HG03060 (cell line): Measurements from ENCODE around the gene CALR3.
"Not testable (repeated sequence)": the region's sequence is repeated elsewhere in the genome, so short reads cannot be mapped to it uniquely, and the experiment has no call there.

ENCODE experiments used
- ATAC-seq: cut with Tn5 transposase; IDR thresholded peaks from one replicate; pipeline ENCODE4 v1.9.1; 2021; ENCODE audit warnings: low read depth, moderate number of reproducible peaks; ENCODE audit not compliant: unreplicated experiment

Gene CALR3

DNA sequence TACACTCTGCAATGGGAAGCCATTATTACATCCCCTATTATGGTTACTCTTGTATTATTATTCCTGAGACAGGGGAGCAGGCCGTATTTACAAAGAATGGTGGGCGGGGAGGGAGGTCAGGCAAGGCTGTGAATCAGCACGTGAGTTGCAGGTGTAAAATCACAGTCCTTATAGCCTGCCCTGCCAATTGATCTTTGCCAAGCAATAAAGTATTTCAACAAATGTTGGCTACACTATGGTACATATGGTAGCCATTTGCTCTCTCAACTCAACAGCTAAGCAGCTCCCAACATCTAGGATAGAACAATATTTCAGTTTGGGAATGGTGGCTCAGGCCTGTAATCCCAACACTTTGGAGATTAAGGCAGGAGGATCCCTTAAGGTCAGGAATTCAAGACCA, 36.3 kb downstream of the CALR3 start:
- no peak for ATAC-seq

DNA sequence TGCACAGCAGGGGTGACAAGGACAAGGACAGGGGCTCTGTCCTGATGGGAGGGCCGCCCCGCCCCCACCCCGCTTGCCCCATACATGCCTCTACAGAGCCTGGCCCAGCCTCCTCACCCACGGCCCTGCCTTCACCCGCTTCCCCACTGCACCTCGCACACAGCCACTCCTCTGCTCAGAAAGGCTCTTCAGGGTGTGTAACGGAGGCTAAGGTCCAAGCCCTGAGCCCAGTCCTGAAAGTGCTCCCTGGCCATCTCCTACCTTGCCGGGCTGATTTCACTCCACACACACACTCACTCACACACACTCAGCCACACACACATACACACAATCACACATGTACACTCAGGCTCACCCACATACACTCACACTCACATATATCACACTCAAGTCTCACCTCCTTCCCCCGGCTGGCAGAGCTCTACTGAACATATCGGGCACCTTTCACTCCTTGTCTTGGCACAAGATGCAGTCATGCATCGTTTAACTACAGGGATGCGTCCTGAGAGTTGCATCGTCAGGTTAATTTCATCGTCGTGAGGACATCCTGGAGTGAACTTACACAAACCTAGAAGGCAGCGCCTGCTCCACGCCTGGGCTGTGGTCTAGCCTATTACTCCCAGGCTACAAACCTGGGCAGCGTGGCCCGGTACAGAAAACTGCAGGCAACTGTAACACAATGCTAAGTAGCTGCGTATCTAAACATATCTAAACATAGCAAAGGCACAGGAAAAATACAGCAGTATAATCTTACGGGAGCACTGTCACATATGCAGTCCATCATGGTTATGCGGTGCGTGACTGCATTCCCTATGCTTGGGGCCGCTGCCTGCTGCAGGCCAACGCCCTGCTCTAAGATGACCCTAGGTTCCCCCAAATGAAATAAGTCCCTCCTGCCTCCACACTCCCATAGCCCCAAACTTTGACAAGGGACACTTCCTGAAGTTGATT, 37.3 kb downstream of the CALR3 start:
- ATAC-seq, result no peak

DNA sequence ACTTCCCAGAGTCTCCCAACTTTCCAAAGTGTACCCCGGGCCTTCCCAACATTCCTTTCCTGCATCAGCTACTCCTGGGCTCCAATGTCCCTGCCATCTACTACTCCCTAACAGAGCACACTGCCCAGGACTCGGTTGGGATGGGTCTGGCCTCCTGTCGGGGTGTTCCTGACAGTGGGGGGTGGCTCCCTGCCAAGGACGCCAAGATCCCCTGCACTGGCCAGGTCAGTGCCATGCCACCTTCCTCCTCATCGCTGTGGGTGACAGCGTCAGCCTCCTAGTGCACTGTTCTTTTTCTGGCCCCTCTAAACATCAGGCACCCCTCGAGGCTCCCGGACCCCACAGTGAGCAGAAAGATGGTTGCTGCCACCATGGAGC, 38.0 kb downstream of the CALR3 start:
- ATAC-seq, result no peak

DNA sequence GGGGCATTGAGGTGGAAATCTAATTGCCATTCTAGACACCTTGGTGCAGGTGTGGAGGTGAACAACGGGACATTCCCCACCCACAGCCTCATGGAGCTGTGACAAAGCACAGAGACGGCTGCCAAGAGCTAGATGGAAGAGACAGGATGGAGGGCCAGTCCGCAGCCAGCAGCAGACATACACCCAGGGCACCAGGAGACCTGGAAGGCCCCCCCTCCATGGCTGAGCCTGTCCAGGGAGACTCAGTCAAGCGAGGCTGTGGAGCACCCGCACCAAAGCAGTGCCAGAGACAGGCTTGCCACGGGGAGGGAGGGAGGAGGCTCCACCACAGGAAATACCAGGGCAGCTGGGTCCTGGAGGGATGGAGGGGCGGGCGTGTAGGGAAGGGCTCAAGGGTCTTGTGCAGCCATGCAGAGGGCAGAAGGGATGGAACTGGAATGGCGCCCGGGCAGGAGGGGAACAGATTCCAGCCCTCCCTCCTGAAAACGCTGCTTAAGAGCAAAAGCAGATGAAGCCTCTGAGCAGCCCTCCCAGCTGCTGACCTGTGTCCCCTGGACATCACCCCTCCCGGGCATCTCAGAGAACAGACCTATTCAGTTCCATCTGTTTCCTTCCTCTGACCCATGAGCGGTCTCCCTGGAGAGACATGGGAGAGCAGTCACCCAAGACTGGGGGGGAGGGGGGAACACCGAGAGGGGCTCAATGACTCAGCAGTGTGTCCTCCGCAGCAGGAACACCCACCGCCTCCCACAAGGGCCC, 38.6 kb downstream of the CALR3 start:
- ATAC-seq, result no peak

DNA sequence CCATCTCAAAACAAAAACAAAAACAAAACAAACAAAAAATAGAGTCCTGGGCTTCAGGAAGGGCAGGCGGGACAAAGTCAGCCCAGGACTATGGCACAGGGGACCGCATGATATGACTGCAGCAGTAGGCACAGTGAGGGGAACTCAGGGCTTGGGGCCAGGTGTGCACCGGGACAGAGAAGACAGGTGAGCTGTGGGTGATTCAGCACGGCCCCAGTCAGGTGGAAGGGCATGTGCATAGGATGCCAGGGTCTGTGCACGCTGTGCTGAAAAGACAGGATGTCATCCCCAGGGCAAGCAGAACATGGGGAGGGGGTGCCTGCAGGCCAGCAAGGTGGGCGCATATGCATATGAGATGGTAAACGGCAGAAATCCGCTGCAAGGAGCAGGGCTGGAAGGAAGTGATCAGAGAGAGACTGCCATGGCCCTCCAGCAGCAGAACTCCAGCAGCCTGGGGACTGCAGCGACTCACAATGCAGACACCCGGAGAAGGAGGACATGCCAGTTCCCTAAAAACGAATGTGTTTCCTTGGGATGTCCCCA, 39.2 kb downstream of the CALR3 start:
- ATAC-seq, result no peak

DNA sequence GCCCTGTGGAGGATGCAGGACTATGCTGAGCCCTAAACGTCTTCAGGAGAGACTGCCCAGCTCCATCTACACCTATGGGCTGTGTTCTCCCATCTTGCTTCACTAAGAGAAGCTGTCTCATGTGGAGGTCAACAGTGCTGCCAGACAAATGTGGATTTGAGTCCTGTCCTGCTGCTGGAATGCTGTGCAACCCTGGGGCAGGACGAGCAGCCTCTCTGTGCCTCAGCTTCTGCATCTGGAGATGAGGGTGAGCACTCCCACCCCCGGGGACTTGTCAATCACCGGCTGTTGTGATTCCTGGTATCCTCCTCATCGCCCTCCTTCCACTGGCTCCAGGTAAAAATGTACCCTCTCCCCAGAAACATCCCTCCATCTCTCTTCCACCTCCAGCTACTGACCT, 40.5 kb downstream of the CALR3 start:
- no peak for ATAC-seq

DNA sequence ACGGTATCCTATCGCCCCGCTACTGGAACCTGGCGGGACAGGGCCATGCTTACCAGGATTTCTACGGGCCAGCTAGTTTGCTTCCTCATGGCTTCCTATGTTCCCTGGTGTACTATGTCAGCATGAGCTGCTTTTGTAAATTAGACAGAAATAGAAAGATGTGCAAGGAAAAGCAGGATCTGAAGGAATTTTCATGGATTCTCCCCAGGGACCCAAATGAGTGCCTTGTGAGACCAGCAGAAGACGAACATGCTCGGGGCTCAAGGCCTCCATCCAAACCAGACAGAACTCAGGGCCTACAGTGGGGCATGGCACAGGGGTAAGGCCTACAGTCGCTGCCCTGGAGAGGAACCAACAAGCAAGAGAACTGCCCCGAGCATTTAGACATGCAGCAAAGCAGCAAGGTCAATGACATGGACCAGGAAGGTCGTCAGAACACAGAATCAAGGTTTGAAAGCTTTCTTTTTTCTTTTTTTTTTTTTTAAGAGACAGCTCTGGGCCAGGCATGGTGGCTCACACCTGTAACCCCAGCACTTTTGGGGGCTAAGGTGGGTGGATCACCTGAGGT, 41.5 kb downstream of the CALR3 start:
- ATAC-seq, result no peak

DNA sequence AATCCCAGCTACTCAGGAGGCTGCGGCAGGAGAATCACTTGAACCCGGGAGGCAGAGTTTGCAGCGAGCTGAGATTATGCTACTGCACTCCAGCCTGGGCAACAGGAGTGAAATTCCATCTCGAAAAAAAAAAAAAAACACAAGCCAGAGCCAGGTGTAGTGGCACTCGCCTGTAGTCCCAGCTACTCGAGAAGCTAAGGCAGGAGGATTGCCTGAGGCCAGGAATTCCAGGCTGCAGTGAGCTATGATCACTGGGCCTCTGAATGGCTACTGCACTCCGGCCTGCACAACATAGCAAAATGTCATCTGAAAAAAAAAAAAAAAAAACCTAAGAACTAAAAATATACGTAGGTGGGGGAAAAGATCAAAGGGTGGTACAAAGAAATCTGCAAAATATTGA, 43.6 kb downstream of the CALR3 start:
- no peak for ATAC-seq

DNA sequence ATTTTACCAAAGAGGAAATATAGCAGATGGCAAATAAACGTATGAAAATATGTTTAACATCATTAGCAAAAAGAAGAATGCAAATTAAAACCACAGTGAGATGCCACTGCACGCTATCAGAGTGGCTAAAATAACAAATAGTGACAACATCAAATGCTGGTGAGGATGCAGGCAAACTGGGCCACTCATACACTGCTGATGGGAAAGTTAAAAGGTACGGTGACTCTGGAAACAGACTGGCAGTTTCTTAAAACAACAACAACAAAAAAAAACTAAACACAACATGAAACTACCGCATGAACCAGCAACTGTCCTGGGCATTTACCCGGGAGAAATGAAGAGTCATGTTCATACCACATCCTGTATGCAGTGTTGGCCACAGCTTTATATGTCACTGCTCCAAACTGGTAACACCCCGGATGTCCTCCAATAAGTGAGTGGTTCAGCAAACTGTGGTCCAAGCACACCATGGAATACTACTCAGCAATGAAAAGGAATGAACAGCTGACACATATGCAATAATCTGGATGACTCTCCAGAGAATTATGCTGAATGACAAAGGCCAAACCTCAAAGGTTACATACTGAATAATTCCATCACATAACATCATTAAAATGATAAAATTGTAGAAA, 46.5 kb downstream of the CALR3 start:
- ATAC-seq, result no peak

DNA sequence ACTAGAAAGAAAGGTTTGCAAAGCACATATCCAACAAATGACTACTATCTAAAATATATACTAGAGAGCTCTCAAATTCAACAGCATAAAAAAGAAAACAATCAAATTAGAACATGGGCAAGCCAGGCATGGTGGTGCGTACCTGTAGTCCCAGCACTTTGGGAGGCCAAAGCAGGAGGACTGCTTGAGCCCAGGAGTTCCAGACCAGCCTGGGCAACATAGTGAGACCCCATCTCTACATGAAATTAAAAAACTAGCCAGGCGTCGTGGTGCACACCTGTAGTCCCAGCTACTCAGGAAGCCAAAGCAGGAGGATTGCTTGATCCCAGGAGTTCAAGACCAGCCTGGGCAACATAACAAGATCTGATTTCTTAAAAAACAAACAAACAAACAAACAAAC, 47.1 kb downstream of the CALR3 start:
- ATAC-seq, result not testable (repeated sequence)

DNA sequence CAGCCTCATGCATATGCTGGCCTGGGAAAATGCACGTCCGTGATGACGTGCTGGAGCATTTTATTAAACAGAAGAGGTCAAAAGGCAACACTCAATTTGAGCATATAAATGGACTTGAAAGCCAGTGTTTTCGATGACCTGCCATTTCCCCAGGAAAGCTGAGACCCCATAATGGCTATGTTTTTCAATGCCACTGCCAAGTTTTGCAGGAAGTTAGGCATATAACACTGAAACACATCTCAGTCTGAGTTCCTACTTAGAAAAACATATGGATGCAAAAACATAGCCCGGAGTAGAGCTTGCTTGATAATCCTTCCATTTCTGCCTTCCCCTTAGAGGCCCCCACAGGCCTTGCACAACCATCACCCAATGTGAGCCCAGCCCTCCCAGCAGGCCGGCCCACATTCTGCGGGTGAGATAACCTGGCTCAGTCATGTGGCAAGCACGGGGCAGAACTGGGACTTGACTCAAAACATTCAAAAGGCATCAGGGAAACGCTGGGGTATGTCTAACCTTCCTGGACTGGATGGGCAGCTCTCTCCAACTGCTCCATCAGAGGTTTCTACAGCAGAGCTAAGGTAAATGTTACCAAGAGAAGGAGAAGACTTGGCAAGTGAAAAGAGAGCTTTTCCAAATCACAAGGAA, 49.1 kb downstream of the CALR3 start:
- ATAC-seq, result no peak

DNA sequence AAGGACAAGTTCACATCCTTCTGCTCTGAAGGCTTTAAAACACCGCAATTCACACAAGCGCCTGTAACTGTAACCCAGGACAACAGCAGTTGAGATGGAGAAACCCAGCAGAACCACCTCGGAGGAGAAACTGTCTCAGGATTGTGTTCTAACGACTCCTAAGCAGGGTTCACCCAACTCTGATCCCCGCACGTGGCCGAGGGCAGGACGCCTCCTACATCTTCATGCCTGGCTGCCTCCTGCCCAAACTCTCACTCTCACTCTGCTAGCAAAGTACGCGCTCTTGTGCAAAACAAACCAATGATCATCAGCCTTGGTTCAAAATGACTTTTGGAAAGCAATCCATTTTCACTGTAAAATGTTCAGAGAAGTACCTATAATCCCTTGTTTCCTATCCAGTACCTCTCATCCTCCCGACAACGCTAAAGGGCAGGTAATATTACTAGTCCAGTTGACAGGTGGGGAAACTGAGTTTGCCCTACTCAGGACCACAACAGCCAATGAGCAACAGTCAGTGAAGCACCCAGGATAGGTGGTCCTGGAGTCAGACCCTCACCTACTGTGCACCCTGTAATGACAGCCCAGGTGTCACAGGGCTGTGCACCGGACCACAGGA, 49.8 kb downstream of the CALR3 start:
- no peak for ATAC-seq

DNA sequence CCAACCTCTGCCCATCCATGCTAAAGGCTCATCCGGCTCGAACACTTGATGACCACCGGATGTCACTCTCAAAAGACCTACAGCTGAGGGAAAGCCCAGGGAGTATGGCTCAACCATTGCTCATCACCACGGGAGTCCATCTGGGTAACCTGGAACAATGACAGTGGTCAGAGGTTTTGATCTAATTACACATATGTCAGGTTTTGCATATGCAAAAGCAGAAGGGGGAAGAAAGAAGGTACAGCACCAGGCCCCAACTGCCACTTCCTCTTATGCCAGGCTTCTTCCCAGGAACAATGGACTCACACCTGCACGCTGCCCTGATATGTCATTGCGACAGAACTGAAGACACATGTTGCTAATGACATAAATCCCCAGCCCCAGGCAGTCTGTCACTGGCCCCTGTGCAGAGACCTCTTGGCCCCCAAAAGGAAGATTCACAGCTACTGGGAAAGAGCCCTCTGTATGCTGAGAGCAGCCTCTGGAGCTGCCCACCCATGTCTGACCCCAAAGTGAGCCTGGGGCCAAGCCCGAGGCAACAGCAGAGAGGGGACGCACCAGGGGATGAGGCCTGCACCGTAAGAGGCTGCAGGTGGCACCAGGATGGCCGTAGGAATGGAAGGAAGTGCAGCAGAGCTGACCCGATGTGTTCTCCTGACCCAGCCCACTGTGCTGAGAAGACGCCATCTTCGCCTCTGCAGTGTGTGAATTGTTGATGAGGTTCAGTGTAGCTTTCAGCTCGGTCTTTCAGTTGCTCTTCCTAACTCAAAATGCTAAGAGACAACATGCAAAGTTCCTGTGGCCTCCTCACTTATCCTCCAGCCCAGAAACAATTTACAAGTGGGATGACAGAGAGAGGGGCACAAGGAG, 50.5 kb downstream of the CALR3 start:
- no peak for ATAC-seq

DNA sequence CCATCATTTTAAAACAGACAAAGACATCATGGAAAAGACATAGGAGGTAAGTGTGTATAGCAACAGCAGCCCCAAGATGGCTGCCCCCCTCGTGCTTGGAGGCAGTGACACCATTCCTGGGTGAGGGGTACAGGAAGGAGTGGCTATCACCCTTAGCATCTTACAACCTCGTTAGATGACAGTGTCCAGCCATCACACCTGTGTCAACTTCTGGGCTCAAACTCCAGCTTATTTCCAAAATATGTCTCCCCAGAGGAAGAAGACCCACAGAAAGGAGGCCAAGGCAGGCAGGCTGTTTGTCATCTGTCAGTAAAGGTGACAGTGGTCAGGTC, 51.7 kb downstream of the CALR3 start:
- no peak for ATAC-seq

DNA sequence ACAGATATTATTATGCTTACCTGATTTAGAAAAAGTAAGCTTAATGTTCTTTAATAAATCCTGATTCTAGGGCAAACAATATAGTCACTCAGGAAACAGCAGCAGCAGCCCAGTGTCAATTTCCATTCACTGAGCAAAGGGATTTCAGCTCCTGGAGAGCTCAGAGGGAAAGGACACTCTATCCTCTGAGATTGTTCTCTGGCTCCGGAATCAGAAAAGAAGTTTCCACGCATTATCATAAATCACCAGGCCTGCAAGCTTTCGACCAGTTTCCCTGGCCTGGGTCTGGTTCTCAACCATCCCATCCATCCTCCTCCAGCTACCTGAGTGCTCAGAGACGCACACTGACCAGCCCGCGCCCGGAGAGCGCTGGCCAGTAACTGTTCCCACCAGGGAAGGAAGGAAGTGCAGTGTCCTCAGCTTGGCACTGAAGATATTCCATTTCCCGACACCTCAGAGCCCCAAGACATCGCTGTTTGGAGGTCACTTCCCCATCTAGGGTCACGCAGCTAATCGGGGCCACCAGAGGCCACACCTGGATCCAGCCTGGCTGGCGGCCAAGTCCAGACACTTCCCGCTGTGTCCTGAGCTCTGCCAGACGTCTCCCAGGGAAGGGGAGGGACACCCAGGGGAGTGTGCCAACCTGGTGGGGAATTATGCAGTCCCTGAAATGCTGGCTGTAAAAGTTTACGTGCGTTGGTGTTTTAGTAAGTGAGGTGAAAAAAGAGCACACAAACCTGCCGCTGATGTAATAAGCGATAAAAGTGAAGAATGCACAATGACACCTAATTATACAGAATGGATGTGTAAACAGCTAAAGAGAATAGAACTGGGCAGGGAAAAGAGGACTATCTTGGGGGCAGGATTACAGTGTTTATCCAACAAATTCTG, 53.3 kb downstream of the CALR3 start:
- no peak for ATAC-seq

DNA sequence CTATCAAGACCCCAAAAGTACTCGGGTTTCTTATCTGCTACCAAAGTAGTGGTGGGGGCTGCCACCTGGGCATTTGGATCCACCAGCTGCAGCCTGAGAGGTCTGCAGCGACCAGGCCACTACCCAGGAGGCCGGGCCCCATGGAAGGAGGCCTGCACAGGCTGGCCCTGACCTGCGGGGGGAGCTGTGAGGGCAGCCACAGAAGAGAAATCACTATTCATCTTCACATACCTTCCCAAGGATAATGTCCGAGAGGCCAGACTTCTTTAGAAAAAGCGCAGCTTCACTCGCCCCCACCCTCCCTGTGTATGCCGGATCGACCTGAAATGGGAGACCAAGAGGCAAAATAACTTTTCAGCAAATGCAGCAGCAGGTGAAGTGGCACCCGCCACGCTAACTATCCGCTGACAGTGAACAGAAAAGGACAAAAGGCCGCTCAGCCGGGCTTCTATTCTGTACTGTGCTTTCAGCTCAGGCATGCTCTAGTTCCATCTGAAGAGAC, 54.3 kb downstream of the CALR3 start:
- no peak for ATAC-seq

DNA sequence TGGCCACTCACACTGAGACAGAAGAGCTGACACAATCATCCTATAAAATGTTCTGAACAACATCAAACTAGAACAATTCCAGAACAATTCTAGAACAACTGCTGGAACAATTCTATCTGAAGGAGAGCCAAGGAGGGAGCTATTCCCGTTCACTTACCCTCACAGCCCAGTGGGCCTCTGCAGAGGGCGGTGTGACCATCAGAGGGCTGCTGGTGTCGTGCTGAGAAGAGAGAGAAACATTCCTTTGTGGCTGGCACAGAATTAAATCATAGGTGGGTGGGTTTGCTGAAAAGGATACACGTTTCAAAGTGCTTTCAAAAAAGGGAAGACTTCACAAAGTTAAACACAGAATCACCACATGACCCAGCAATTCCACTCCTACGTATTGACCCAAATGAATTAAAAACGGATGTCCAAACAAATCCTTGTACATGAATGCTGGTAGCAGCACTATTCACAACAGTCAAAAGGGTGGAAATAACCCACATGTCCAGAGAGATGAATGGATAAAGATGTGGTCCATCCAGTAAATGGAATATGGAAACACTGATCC, 59.1 kb downstream of the CALR3 start:
- ATAC-seq, result no peak
